Stimulated activated CD4-positive, alpha-beta T cell treated with anti-CD3 and anti-CD28 coated beads, Interleukin-12 subunit alpha, Interleukin-12 subunit beta, amount 100 ng/mL, for 4 hours (primary cell): ENCODE results near the gene CROCC2.

Experiments used
- DNase-seq: peaks from one replicate; pipeline ENCODE4 v3.0.0-alpha.2; 2020

Gene CROCC2

GRCh38 chr2:240925191-240925567 is 19.0 kb downstream of the CROCC2 start:
- no peak for DNase-seq

GRCh38 chr2:240925568-240926515 is 19.7 kb downstream of the CROCC2 start:
- DNase-seq = no peak

DNA sequence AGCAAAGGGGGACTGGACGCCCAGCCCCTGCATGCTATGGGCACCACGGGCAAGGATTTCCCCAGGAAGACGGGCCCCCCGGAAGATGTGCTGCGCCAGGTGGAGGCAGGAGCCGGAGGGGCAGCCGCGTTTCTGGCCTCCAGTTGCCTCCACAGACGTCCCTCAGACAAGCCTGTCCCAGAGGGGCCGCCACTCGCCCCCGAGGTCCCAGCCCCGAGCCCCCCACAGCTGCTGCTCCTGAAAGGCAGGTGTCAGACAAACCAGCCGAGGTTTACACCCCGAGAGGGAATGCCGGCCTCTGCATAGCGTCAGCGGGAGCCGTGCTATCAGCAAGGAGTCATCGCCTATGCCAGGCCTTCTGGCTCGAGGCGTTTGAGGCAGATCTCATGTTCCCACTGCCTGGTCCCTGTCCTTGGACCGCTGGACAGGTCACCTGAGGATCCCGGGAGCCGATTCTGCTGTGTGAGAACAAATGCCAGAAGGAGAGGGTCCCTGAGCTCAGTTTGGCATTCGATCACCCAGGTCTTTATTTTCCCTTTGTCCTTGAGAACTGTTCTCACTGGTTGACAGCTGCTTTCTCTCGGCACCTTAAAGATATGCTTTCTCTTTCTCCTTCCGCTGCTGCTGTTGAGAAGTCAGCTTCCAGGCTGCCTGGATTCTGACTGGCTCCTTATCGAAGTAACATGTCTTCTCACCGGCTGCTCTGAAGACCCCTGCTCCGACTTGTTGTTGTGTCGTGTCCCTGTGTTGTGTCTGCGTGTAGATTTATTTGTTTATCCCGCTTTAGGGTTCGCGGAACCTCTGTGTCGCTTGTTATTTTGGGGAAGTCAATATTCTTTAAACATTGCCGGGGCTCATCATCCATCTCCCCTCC is 20.6 kb downstream of the CROCC2 start:
- DNase-seq = no peak

- no peak for DNase-seq
Measured at GRCh38 chr2:240927390-240927781, 21.2 kb downstream of the CROCC2 start.

- no peak for DNase-seq
Measured at GRCh38 chr2:240928476-240929363, 22.6 kb downstream of the CROCC2 start.

- DNase-seq = no peak
Measured at GRCh38 chr2:240929364-240930095, 23.4 kb downstream of the CROCC2 start.

DNA sequence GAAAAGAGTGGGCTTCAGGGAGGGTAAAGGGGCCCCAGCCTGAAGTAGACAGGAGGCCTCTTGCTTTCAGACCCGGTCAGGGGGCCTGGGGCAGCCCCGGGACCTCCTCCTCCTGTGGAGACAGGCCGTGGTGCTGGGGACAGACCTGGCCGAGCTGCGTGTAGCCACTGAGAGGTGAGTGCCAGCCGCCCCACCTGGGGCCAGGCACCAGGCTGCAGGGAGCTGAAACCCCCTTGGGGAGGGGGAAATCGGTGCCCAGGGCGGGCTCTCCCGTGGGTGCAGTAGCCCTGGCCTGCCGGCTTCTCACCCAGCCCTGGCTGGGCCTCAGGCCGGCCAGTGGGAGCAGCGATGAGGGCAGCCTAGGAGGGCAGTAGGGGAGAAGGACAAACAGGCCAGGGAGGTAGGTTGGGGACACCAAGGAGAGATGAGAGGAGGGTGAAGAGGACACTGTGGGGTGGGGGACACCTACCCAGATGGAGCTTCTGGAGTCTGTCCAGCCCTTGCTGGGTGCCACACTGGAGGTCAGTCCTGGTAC is 24.0 kb downstream of the CROCC2 start:
- DNase-seq = no peak

GRCh38 chr2:240930631-240931318 is 24.6 kb downstream of the CROCC2 start:
- no peak for DNase-seq

- no peak for DNase-seq
Measured at GRCh38 chr2:240931319-240931949, 25.3 kb downstream of the CROCC2 start.

GRCh38 chr2:240932001-240932723 is 26.0 kb downstream of the CROCC2 start:
- no peak for DNase-seq

DNA sequence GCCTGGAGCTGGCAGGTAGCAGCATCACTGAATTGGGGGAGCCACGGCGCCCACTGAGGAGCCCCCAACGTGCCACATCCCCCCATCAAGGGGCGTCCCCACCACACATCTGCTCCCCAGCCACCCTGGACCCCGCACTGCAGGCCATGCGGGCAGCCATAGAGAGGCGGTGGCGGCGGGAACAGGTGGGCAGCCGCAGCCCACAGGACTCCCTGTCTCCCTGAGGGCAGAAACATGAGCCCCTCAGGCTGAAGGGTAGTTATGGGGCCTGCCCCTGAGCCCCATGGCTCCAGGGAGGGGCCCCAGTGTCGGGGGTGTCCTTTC is 26.6 kb downstream of the CROCC2 start:
- DNase-seq = no peak

GRCh38 chr2:240933048-240933965 is 27.2 kb downstream of the CROCC2 start:
- no peak for DNase-seq

DNA sequence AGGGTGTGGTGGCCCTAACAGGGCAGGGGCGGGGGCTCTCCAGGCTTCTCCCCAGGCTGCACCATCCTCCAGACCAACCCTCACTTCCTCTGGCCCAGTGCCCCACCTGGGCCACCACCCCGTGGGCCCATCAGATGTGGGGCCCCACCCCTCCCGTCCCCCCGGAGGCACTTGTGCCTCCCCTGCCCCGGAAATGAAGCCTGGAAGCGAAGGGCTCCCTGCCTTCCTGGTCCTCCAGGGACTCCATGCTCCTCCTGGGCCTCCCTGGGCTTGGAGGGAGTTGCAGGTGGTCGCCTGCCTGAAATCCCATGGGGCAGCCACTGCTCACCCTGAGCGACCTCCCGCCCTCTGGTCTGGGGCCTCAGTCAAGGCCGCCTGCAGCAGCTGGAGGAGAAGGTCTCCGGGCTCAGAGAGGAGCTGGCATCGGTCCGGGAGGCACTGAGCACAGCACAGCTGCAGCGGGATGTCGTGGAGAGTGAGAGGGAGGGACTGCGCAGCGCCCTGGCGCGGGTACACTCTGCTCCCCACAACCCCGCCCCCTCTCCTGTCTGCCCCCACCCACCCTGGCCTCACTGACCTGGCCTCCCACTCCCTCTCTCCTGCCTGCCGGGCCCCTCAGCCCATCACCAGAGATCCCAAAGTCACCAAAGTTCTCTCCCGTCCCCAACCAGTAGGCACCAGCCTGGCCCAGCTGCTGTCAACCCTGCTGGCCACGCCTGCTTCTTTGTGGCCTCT is 28.0 kb downstream of the CROCC2 start:
- DNase-seq = no peak

DNA sequence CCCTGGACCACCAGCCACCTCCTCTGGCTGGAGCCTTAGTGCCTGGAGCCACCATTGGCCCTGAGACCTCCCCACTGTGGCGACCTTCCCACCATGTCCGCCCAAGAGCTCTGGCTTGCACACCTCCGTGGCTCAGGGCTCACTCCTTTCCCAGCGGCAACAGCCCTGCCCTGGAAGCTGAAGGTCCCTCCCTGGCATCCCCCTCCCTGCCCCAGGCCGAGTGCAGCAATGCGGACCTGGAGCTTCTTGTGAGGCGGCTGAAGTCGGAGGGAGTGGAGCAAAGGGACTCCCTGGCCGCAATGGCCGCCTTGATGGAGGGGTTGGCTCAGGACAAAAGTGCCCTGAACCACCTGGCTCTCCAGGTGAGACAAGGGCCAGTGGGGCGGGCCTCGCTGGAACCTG is 28.6 kb downstream of the CROCC2 start:
- DNase-seq = no peak

GRCh38 chr2:240935103-240935876 is 29.2 kb downstream of the CROCC2 start:
- DNase-seq = no peak

GRCh38 chr2:240936106-240936505 is 30.0 kb downstream of the CROCC2 start:
- no peak for DNase-seq

DNA sequence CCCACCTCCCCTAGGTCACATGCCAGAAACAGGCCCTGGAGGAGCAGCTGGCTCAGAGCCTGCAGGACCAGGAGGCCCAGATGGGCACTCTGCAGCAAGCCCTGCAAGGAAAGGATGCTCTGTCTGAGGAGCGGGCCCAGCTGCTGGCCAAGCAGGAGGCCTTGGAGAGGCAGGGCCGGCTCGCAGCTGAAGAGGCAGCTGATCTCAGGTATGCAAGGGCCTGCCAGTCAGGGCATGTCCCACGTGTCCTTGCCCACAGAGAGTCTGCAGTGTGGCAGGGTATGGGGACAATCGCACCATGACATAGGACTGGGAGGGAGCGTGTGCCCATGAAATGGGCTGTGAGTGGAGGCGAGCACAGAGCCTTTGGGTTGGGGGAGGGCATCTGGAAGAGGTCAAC is 39.9 kb downstream of the CROCC2 start:
- DNase-seq = no peak
